Fibroblast of mammary gland (primary cell): ENCODE measurements around the gene TLCD3B.

Experiments
- DNase-seq: peaks from one replicate; pipeline ENCODE4 v3.0.0-alpha.2; 2010; ENCODE audit warnings: low read depth
- H3K4me3 ChIP-seq: 2 replicates; pipeline ENCODE4 v1.5.1; 2011; ENCODE audit warnings: low read depth, mild to moderate bottlenecking, low read length, moderate library complexity; ENCODE audit not compliant: control insufficient read depth
- TF ChIP-seq, protein P1 (sequence below): conservative IDR thresholded peaks from 2 replicates; pipeline ENCODE4 v1.5.1; 2011; ENCODE audit warnings: low read depth, low read length, inconsistent platforms; ENCODE audit not compliant: control insufficient read depth, insufficient read depth

TLCD3B gene, protein sequence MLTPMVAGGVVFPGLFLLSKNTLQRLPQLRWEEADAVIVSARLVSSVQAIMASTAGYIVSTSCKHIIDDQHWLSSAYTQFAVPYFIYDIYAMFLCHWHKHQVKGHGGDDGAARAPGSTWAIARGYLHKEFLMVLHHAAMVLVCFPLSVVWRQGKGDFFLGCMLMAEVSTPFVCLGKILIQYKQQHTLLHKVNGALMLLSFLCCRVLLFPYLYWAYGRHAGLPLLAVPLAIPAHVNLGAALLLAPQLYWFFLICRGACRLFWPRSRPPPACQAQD

GRCh38 chr16:30030841-30031413 is at the start of gene TLCD3B:
TSS of gene TLCD3B (minus strand) at chr16:30031271. CDS start at chr16:30030527, 744 bp downstream.
- no peak for DNase-seq
- TF ChIP-seq, protein P1, sequence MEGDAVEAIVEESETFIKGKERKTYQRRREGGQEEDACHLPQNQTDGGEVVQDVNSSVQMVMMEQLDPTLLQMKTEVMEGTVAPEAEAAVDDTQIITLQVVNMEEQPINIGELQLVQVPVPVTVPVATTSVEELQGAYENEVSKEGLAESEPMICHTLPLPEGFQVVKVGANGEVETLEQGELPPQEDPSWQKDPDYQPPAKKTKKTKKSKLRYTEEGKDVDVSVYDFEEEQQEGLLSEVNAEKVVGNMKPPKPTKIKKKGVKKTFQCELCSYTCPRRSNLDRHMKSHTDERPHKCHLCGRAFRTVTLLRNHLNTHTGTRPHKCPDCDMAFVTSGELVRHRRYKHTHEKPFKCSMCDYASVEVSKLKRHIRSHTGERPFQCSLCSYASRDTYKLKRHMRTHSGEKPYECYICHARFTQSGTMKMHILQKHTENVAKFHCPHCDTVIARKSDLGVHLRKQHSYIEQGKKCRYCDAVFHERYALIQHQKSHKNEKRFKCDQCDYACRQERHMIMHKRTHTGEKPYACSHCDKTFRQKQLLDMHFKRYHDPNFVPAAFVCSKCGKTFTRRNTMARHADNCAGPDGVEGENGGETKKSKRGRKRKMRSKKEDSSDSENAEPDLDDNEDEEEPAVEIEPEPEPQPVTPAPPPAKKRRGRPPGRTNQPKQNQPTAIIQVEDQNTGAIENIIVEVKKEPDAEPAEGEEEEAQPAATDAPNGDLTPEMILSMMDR: no peak
- H3K4me3 ChIP-seq: no peak within 1 kb of the TSS

- TF ChIP-seq, protein P1: no peak
- no peak overlapping the region for H3K4me3 ChIP-seq
- DNase-seq: no peak
These were observed 48.4 kb upstream of the TLCD3B start for GRCh38 chr16:30079480-30079879.

GRCh38 chr16:30078744-30079143 is 47.7 kb upstream of the TLCD3B start:
- no peak overlapping the region for H3K4me3 ChIP-seq
- TF ChIP-seq, protein P1: no peak
- no peak for DNase-seq

GRCh38 chr16:30077656-30078055 is 46.6 kb upstream of the TLCD3B start:
- TF ChIP-seq, protein P1: no peak
- peak; percentile 51 for DNase-seq

DNA sequence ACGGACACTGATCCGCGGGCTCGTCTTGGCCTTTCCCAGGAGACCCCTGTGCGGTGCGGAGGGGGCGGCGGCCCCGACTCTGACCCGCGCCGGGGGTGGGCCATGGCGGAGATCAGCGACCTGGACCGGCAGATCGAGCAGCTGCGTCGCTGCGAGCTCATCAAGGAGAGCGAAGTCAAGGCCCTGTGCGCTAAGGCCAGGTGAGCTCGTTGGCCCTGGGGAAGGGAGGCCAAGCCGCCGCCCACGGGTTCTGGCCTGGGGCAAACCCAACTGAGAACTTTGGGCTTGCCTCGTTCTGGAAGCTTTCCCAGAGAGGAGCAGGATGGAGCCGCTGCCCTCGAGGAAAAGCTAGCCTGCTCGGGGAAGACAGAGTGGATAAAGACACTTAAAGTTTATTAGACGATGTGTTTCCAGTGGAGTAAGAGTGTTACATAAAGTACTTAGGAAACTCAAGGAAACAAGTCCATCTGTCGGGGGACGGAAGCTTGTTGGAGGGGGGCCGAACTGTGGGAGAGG is 45.3 kb upstream of the TLCD3B start:
- peak overlapping the region; percentile 91 for H3K4me3 ChIP-seq
- TF ChIP-seq, protein P1: no peak
- DNase-seq: no peak

More at GRCh38 chr16:30077656-30078055, 46.6 kb upstream of the TLCD3B start:
- no peak overlapping the region for H3K4me3 ChIP-seq

DNA sequence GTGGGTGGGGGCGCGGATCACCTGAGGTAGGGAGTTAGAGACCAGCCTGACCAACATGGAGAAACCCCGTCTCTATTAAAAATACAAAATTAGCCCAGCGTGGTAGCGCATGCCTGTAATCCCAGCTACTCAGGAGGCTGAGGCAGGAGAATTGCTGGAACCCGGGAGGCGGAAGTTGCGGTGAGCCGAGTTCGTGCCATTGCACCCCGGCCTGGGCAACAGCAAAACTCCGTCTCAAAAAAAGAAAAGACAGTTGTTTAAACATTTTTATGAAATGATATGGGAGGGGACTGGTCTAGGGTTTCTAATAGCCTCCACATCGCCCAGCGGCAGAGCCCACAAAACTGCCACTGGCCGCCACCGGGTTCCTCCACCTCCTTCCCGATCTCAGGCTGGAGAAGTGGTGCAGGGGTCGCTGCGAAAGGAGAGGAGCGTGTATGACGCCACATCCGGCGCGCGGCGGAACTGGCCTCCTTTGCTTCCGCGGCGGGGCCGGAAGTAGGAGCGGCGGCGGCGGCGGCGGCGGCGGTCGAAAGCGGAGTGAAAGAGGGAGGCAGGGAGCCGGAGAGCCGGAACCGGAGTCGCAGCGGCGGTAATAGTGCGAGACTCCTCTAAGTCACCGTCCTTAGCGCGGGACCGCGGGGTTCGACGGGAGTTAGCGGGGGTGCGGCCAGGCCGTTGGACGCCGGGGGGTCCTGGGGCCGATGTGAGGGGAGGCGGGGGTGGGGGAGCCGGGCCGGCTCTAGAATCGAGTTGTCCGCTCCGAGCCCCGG is 44.6 kb upstream of the TLCD3B start, which contains the start of gene PPP4C:
TSS of gene PPP4C (plus strand) at position 492 of the 773 bp plus-strand sequence. CDS start 384 bp downstream, outside the sequence.
- DNase-seq: peak; percentile 86
- TF ChIP-seq, protein P1: no peak
- H3K4me3 ChIP-seq: peak within 1 kb of the TSS; percentile 91
